Breast epithelium (tissue), 3 donors: ENCODE data around the gene FAM76B.

Source experiments
- POLR2A ChIP-seq: fragments of 450-650 bp; IDR thresholded peaks from one replicate; pipeline ENCODE4 v1.6.1; 2016; ENCODE audit warnings: antibody characterized with exemption, mild to moderate bottlenecking, moderate library complexity
- TF ChIP-seq, protein P1 (sequence below), 3 donors: fragments of 450-650 bp; IDR thresholded peaks; one replicate each; pipeline ENCODE4 v1.5.1; 2016 to 2017; ENCODE audit warnings: antibody characterized with exemption in 3 of 3, mild to moderate bottlenecking in 3 of 3, moderate library complexity in 3 of 3

DNA sequence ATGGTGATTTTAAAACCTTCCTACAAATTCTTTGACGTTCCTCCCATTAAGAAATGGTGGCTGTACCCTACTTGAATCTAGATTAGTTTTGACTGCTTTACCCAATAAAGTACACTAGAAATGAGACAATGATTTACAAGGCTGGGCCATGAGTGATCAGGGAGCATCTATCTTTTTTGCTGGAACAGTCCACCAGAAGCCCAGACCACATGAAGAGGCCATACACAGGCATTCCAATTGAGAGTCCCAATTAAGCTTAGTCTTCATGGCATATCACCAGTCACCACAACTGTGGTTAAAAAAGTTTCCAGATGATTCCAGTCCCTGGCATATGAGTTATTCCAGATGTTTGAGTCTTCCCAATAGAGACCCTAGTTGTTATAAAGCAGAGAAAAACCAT, 39.5 kb downstream of the FAM76B start:
- TF ChIP-seq, protein P1, sequence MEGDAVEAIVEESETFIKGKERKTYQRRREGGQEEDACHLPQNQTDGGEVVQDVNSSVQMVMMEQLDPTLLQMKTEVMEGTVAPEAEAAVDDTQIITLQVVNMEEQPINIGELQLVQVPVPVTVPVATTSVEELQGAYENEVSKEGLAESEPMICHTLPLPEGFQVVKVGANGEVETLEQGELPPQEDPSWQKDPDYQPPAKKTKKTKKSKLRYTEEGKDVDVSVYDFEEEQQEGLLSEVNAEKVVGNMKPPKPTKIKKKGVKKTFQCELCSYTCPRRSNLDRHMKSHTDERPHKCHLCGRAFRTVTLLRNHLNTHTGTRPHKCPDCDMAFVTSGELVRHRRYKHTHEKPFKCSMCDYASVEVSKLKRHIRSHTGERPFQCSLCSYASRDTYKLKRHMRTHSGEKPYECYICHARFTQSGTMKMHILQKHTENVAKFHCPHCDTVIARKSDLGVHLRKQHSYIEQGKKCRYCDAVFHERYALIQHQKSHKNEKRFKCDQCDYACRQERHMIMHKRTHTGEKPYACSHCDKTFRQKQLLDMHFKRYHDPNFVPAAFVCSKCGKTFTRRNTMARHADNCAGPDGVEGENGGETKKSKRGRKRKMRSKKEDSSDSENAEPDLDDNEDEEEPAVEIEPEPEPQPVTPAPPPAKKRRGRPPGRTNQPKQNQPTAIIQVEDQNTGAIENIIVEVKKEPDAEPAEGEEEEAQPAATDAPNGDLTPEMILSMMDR (IDR thresholded peaks at IDR 0.05) = no peak
- no peak for TF ChIP-seq POLR2A
